Cerebellar cortex (tissue), 1 donor: ENCODE measurements around the gene RBM38.
"Not testable (repeated sequence)": the region's sequence is repeated elsewhere in the genome, so short reads cannot be mapped to it uniquely, and the experiment has no call there.

ENCODE experiments used
- DNase-seq: peaks from one replicate; pipeline ENCODE4 v3.0.0-alpha.2; 2015; ENCODE audit warnings: low spot score

The RBM38 gene

DNA sequence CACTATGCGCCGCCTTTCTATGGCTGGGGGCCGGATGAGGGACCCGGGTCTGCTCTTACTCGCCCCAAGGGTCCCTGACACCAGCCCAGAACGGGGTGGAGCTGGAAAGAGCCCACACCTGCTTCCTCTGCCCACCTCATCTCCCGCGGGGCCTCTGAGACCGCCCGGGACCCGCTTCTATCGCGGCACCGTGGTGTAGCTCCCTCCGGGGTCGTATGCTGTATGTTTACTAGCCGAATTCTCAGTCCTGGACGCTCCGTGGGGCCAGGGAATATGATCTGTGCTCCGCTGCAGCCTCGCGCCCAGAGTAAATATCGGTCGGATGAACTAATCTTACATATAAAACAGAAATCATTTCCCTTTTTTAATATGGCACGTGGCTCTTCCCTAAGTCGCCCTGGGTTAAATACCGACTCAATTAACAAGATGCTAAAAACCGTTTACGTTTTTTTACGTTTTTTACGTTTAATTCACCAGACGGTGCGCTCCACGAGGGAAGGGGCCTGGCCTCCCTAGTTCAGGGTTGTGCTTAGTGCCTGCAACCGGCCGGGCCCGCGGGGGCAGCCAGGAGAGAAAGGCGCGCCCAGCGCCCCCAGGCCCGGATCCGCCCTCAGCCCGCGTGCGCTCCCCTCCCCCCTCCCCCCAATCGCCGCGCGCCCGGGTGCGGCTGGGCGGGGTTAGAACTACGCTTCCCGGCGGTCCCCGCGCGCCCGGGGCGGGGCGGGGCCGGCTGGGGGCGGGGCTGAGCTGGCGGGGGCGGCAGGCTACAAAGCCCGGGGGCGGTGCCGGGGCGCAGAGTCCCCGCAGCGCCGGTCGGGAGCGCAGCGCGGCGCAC is at the start of gene RBM38:
Gene RBM38 (plus strand): TSS at position 793 of the 835 bp plus-strand sequence. CDS start 186 bp downstream, outside the sequence.
- DNase-seq: peak; percentile 68

DNA sequence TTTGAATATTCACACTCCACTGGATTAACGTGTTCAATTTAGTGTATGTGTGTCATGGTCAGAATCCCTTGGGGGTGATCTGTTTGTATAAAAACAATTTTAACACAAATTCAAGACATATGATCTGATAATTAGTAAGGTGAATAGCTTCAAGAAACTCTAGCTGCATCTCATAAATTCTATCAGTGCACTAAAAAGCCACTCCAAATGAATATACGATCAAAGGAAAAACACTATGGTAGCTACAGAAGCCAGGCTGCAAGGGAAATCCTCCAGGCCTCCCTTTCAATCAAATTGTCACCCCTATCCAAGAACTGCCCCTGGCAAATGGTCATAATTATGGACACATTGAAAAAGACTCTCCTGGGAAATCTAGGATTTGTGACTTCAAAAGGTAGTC is 49.5 kb upstream of the RBM38 start:
- DNase-seq: no peak

DNA sequence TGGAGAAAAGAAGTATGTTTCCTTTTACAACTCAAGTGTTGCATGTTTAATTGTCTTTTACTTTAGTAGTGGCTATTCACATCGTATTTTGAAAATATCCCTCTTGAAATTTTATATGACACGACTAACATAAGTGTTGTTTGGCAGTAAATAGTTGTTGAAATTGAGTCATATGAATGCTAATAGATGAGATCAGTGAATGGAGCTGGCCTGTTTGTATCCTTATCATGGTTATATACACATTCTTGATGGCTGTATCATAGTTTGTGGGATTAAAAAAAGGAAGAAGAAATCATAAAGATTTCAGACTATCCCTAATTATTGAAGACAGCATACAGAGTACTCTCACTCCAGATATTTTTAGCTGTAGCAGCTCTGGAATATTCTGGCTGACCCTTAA is 48.4 kb upstream of the RBM38 start:
- DNase-seq: no peak

DNA sequence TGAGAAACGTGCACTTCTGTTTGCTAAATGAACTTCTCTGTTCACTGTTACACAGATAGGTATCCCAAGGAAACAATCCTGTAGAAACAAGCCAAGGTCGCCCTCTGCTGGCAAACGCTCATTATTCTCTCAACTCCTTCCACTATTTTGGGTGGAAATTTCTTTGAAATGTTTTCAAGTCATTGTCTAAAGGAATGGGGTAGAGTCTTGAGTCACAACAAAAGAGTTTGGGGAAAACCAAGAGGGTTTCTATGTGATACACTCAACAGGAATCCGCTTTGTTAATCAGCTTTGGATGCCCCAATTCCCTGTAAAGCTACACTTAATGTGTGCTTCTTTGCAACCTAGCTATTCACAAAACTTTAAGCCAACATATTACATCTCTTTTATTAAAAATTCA is 44.7 kb upstream of the RBM38 start:
- peak; percentile 78 for DNase-seq

DNA sequence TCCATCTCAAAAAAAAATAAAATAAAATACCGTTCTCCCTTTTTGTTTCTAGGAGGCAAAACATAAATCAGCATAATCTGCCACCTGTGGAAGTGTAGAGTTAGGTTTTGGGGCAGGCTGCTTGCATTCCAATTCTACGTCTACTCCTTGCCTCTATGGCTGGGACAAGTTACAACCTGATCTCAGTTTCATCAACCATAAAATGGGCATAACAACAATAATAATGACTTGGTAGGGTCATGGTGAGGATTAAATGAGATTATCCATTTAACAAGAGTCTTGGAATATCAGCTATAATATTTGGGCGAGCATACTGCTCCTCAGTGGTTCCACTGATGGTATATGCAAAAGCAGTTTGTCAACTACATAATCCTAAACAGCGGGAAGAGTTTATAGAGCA is 43.8 kb upstream of the RBM38 start:
- no peak for DNase-seq

DNA sequence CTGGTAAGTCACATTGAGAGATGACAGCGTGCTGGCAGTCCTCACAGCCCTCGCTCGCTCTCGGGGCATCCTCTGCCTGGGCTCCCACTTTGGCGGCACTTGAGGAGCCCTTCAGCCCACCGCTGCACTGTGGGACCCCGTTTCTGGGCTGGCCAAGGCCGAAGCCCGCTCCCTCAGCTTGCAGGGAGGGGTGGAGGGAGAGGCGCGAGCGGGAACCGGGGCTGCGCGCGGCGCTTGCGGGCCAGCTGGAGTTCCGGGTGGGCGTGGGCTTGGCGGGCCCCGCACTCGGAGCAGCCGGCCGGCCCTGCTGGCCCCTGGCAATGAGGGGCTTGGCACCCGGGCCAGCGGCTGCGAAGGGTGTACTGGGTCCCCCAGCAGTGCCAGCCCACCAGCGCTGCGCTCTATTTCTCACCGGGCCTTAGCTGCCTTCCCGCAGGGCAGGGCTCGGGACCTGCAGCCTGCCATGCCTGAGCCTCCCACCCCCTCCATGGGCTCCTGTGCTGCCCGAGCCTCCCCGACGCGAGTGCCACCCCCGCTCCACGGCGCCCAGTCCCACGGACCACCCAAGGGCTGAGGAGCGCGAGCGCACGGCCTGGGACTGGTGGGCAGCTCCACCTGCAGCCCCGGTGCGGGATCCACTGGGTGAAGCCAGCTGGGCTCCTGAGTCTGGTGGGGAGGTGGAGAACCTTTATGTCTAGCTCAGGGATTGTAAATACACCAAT is 42.8 kb upstream of the RBM38 start:
- not testable (repeated sequence) for DNase-seq

DNA sequence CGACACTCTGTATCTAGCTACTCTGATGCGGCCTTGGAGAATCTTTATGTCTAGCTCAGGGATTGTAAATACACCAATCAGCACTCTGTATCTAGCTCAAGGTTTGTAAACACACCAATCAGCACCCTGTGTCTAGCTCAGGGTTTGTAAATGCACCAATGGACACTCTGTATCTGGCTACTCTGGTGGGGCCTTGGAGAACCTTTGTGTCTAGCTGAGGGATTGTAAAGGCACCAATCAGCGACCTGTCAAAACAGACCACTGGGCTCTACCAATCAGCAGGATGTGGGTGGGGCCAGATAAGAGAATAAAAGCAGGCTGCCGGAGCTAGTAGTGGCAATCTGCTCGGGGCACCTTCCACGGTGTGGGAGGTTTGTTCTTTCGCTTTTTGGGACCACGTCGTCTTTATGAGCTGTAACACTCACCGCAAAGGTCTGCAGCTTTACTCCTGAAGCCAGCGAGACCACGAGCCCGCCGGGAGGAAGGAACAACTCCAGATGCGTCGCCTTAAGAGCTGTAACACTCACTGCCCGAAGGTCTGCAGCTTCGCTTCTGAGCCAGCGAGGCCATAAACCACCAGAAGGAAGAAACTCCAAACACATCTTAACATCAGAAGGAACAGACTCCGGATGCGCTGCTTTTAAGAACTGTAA is 42.1 kb upstream of the RBM38 start:
- DNase-seq: not testable (repeated sequence)

DNA sequence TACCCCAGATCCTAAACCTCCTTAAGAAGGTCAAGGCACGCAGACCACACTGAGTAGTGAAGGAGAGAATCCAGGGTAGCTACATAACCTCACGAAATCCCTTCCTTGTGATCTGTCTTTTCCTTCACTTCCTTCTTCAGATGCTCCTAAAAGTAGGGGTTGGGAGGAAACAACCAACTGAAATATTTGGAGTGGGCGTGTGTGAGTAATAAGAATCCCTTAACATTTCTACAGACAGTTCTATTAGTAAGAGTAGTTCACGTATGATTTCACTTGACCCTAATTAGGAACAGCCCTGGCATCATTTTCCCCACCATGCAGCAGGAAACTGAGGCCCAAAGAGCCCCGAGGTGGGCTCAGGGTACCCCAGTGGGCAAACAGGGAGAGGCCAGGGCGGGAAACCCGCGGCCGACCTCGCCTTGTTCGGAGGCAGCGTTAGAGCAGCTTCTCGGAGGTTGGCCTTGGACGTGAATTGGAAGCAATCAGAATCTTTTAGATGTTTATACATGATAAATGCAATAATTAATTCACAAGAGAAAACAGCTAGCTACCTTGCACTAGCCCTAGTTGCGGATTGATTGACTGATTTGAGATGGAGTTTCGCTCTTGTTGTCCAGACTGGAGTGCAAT is 41.0 kb upstream of the RBM38 start:
- DNase-seq: no peak

DNA sequence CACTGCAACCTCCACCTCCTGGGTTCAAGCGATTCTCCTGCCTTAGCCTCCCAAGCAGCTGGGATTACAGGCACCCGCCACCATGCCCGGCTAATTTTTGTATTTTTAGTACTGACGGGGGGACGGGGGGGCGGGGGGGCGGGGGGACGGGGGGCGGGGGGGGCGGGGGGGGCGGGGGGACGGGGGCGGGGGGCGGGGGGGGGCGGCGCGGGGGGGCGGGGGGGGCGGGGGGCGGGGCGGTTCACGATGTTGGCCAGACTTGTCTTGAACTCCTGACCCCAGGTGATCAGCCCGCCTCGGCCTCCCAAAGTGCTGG is 40.5 kb upstream of the RBM38 start:
- DNase-seq: not testable (repeated sequence)

DNA sequence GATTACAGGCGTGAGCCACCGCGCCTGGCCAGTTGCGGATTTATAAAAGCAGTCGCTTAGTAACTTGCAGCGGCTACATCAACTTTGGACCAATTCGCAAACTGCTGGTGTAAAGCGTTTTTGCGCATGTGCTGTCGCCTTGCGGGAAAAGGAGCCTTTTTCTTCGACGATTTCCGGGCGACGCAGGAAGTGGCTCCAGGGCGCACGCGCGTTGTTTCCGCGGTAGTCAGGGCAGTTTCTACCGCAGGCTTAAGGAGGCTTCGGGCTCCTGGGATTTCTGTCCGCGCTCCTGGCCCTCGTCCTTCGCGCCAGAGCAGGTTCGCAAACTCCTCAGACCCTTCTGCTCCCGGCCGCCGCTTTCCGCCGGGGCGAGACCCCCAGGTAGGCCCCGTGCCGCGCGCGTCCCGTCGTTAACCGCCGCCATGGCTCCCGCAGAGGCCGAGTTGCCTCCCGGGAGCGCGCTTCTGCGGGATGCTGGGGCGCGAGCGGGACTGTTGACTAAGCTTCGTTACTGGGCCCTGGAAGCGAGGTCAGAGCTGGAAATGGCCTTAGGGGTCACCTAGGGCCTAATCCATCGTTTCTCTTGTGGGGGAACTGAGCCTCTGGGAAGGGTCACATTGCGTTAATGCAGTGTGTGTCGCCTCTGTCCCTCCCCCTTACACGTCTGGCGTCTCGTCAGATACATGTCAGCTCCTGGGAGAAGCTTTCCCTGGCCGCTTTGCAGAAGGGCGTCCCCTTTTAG is 40.0 kb upstream of the RBM38 start, which contains the start of gene RAE1:
Gene RAE1 (plus strand): TSS at position 214 of the 742 bp plus-strand sequence. CDS start 2,784 bp downstream, outside the sequence.
- DNase-seq: peak; percentile 94

DNA sequence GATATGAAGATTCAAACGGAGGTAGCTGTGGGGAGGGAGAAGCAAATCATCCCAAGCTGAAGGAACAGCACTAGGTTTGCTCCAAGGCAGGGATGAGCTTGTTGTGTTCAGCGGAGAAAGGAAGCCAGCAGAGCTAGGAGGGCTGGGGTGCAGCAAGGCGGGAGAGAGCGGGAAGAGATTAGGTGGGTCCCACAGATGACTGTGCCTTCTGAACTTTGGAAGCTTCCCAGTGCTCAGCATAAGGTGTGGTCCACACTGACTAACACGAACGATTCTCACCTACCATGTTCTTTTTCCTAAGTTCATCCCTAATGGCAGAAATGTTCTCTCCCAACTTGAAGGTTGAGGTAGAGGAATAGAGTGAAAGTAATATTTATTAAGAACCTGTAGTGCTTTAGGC is 38.9 kb upstream of the RBM38 start:
- DNase-seq: no peak

DNA sequence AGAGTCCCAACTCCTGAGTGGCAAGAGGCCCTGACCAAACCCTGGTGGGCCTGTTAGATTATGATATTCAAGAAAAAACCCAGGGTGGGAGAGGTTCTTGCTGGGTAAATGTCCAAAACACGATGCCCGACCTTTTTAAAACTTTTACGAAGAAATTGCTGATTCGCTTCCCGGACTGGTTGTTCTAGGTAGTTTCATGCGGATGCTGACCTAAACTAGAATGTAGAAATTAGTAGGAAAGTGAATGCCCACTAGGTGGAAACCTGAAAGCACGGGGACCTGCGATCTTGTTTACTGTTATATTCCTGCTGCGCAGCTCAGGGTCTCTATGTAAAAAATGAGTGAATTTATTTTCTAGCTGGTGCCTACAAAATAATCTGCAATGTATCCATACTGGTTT is 37.8 kb upstream of the RBM38 start:
- no peak for DNase-seq

DNA sequence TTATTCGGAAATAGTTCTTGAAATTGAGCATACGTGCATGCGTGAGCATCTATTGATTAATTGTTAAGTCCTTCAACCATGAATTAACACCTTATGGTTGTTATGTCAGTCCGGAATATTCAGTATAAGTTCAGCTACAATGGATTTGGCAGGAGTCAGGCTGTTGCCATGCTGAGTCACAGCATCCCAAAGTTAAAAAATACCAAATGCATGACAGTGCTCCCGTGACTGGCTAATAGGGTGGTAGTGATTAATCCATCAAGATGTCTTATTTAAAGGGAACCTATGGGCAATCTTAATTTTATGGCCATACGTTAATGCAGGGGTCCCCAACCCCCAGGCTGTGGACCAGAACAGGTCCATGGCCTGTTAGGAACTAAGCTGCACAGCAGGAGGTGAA is 29.7 kb upstream of the RBM38 start:
- DNase-seq: no peak

DNA sequence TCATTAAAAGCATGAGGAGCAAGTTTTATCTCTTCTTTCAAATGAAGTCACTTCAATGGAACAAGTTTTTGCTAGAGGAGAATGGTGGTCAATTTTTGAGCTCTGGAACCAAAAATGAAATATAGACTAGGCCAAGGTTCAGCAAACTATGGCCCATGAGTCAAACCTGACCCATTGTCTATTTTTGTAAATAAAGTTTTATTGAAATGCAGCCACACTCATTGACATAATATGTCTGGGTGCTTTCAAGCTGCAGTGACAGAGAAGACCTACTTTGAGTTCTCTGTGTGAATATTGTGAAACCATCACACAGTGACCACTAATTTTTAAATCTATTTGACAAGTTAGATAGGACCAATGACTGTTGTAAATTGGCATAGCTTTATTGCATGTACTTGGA is 26.7 kb upstream of the RBM38 start:
- no peak for DNase-seq

DNA sequence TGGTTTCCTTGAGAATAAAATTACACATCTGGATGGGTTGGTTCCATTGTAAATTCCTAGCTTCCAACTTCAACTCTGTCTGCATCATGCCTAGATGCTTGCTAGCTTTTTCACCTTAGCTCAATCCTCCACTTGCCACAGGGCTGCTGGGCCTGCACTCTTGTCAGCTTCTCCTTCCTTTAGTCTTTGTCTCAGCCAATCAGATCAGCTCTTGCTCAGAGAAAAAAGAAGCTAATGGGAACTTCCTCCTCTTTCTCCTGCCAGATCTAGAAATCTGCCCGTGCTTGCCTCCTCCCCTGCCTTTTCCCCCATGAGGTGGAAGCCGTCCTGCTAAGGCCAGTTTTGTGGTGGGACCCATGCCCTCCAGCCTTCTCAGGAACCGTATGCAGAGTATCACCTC is 21.6 kb upstream of the RBM38 start:
- DNase-seq: no peak

DNA sequence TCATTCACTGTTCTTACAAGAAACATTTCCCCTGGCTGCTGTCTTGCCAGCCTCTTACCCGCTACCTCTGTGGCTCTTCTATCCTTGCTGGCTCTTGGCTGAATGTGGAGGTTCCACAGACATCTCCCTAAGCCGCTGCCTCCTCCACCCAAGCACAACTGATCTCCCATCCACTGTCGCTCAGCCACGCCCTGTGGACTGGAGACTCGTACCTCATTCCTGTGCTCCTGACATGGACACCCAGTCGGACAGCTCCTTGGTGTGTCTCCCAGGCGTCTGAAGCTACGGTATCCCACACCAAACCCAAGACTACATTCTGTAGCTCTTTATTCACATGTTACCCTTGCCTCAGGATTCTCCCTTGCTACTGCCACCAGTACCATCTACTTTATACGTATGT is 20.9 kb upstream of the RBM38 start:
- no peak for DNase-seq

DNA sequence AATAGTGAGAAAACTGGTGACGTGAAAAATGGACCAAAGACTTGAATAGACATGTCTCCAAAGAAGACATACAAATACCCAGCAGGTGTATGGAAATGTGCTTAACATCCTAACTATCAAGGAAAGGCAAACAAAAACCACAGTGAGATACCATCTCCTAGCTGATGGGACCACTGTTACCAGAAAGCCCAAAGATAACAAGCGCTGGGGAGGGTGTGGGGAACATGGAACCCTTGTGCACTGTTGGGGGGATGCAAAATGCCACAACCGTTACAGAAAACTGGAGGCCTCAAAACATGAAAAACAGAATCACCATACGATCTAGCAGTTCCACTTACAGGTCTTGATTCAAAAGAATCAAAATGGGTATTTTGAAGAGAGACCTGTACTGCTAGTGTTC is 19.8 kb upstream of the RBM38 start:
- no peak for DNase-seq

DNA sequence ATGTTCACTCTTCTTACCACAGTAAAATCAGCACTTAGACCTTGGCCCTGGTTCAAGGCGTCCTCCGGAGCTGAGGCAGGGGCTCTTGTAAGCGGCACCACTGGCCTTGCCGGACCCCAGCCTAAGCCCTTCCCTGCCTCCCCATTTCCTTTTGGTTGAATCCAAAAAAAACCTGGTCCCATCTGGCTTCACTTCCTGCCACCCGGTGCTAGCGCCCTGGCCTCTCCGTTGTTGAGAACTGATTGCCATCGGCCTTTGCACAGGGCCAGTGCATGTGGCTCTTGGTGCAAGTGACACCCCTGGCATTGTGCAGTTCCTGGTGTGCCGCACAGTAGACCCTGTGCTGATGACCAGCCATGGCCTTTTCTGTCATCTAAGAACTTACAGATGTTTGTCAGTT is 19.0 kb upstream of the RBM38 start:
- DNase-seq: no peak

DNA sequence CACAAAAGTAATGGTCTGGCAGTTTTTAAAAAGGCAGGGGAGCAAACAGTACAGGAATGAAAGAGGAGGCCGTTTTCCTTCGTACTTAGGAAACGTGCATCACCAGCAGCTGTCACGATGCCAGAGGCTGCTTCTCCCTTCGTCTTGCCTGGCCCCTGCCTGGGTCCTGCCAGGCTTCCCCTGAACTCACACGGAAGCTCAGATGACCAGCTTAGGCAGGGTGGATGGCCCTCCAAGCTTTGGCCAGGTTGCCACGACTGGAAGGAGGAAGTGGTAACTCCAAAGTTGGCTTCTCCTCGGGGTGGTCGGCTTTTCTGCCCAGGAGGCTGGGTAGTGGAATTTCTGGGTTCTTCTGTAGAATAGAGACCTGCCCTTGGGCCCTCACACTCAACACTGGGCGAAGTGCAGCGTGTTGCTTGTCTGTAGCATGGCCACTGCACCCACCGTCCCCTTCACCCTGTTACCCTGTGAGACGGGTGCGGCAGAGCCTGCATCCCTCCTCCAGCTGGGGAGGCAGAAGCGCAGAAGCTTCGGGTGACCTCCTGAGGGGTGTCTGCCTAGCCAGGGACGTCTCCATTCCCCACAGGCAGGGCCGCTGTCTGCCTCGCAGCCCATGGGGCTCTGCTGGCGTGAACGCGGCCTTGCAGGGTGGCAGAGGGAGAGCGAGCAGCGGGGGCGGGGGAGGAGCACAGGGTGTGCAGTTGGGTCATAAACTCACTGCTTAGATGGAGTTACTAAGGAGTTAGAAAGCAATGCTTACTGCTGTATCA is 18.4 kb upstream of the RBM38 start:
- DNase-seq: no peak

DNA sequence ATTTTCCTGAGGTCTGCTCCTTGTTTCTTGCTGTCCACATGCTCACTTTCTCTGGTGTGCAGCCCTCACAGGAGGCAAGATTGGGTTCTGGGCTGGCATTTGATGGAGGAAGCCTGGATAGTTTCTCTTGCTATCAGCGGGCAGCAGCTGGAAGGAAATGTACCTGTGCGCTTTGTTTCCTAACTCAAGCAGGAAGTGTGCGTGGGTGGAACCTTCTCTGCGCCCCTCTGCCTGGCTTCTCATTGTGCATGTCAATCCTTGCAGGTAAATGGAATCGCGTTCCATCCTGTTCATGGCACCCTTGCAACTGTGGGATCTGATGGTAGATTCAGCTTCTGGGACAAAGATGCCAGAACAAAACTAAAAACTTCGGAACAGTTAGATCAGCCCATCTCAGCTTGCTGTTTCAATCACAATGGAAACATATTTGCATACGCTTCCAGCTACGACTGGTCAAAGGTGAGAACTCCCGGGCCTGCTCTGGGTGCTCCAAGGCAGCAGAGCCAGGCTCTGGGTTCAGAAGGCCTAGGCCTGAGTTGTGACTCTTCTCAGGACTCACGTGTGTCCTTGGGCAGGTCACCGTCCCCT is 16.8 kb upstream of the RBM38 start:
- DNase-seq: no peak
